ENCODE measurements around the gene LIMCH1.

Gene LIMCH1

GRCh38 chr4:41656106-41656505 is 118.1 kb downstream of the LIMCH1 start:
- Histone ChIP-seq H3K27me3 (ENCODE audit: control insufficient read depth in 1 of 2, insufficient read depth in 2 of 2, low read length in 2 of 2) (no peaks in the 10 kb centered on the region), H3K36me3 (ENCODE audit: control insufficient read depth in 2 of 2, insufficient read depth in 2 of 2, low read length in 2 of 2) (no peaks in the 10 kb centered on the region), H3K9ac (ENCODE audit: low read length in 2 of 2) (no peak overlapping the region), H3K9me3 (ENCODE audit: control insufficient read depth in 2 of 2, low read length in 2 of 2) (no peaks in the 10 kb centered on the region), H3K4me1 (ENCODE audit: control insufficient read depth, insufficient read depth, low read length) (peaks cover 4% of the 10 kb centered on the region), H3K27ac (ENCODE audit: low read length) (no peak overlapping the region), H3K4me3 (ENCODE audit: low read length in 2 of 2) (no peak overlapping the region)

- peaks cover 4% of the 10 kb centered on the region for H3K4me1 ChIP-seq (ENCODE audit: control insufficient read depth, insufficient read depth, low read length)
- H3K9ac ChIP-seq (ENCODE audit: low read length in 2 of 2) = no peak overlapping the region
- no peaks in the 10 kb centered on the region for H3K36me3 ChIP-seq (ENCODE audit: control insufficient read depth in 2 of 2, insufficient read depth in 2 of 2, low read length in 2 of 2)
- no peaks in the 10 kb centered on the region for H3K27me3 ChIP-seq (ENCODE audit: control insufficient read depth in 1 of 2, insufficient read depth in 2 of 2, low read length in 2 of 2)
- no peak overlapping the region for H3K4me3 ChIP-seq (ENCODE audit: low read length in 2 of 2)
- H3K9me3 ChIP-seq (ENCODE audit: control insufficient read depth in 2 of 2, low read length in 2 of 2) = no peaks in the 10 kb centered on the region
- H3K27ac ChIP-seq (ENCODE audit: low read length) = no peak overlapping the region
Measured at GRCh38 chr4:41656572-41657520, 118.9 kb downstream of the LIMCH1 start.

- Histone ChIP-seq H3K36me3 (ENCODE audit: control insufficient read depth in 2 of 2, insufficient read depth in 2 of 2, low read length in 2 of 2) (no peaks in the 10 kb centered on the region), H3K27ac (ENCODE audit: low read length) (no peak overlapping the region), H3K27me3 (ENCODE audit: control insufficient read depth in 1 of 2, insufficient read depth in 2 of 2, low read length in 2 of 2) (no peaks in the 10 kb centered on the region), H3K9ac (ENCODE audit: low read length in 2 of 2) (no peak overlapping the region), H3K4me3 (ENCODE audit: low read length in 2 of 2) (no peak overlapping the region), H3K9me3 (ENCODE audit: control insufficient read depth in 2 of 2, low read length in 2 of 2) (no peaks in the 10 kb centered on the region), H3K4me1 (ENCODE audit: control insufficient read depth, insufficient read depth, low read length) (peaks cover 4% of the 10 kb centered on the region)
Measured at GRCh38 chr4:41657561-41657960, 119.6 kb downstream of the LIMCH1 start.

- H3K27me3 ChIP-seq (ENCODE audit: control insufficient read depth in 1 of 2, insufficient read depth in 2 of 2, low read length in 2 of 2) = no peaks in the 10 kb centered on the region
- no peak overlapping the region for H3K27ac ChIP-seq (ENCODE audit: low read length)
- H3K9me3 ChIP-seq (ENCODE audit: control insufficient read depth in 2 of 2, low read length in 2 of 2) = no peaks in the 10 kb centered on the region
- H3K4me3 ChIP-seq (ENCODE audit: low read length in 2 of 2) = no peak overlapping the region
- H3K4me1 ChIP-seq (ENCODE audit: control insufficient read depth, insufficient read depth, low read length) = peaks cover 4% of the 10 kb centered on the region
- H3K36me3 ChIP-seq (ENCODE audit: control insufficient read depth in 2 of 2, insufficient read depth in 2 of 2, low read length in 2 of 2) = no peaks in the 10 kb centered on the region
- H3K9ac ChIP-seq (ENCODE audit: low read length in 2 of 2) = no peak overlapping the region
Measured at GRCh38 chr4:41658163-41658562, 120.2 kb downstream of the LIMCH1 start.

GRCh38 chr4:41660352-41660751 is 122.4 kb downstream of the LIMCH1 start:
- Histone ChIP-seq H3K4me1 (ENCODE audit: control insufficient read depth, insufficient read depth, low read length) (peaks cover 4% of the 10 kb centered on the region), H3K36me3 (ENCODE audit: control insufficient read depth in 2 of 2, insufficient read depth in 2 of 2, low read length in 2 of 2) (no peaks in the 10 kb centered on the region), H3K27me3 (ENCODE audit: control insufficient read depth in 1 of 2, insufficient read depth in 2 of 2, low read length in 2 of 2) (no peaks in the 10 kb centered on the region), H3K9ac (ENCODE audit: low read length in 2 of 2) (no peak overlapping the region), H3K27ac (ENCODE audit: low read length) (no peak overlapping the region), H3K4me3 (ENCODE audit: low read length in 2 of 2) (no peak overlapping the region), H3K9me3 (ENCODE audit: control insufficient read depth in 2 of 2, low read length in 2 of 2) (no peaks in the 10 kb centered on the region)

- Histone ChIP-seq H3K27ac (ENCODE audit: low read length) (no peak overlapping the region), H3K4me3 (ENCODE audit: low read length in 2 of 2) (no peak overlapping the region), H3K9me3 (ENCODE audit: control insufficient read depth in 2 of 2, low read length in 2 of 2) (no peaks in the 10 kb centered on the region), H3K27me3 (ENCODE audit: control insufficient read depth in 1 of 2, insufficient read depth in 2 of 2, low read length in 2 of 2) (no peaks in the 10 kb centered on the region), H3K36me3 (ENCODE audit: control insufficient read depth in 2 of 2, insufficient read depth in 2 of 2, low read length in 2 of 2) (no peaks in the 10 kb centered on the region), H3K4me1 (ENCODE audit: control insufficient read depth, insufficient read depth, low read length) (peaks cover 4% of the 10 kb centered on the region), H3K9ac (ENCODE audit: low read length in 2 of 2) (no peak overlapping the region)
Measured at GRCh38 chr4:41661442-41662076, 123.6 kb downstream of the LIMCH1 start.

GRCh38 chr4:41665636-41666207 is 127.8 kb downstream of the LIMCH1 start:
- Histone ChIP-seq H3K4me1 (ENCODE audit: control insufficient read depth, insufficient read depth, low read length) (no peaks in the 10 kb centered on the region), H3K9me3 (ENCODE audit: control insufficient read depth in 2 of 2, low read length in 2 of 2) (no peaks in the 10 kb centered on the region), H3K27ac (ENCODE audit: low read length) (no peak overlapping the region), H3K9ac (ENCODE audit: low read length in 2 of 2) (no peak overlapping the region), H3K4me3 (ENCODE audit: low read length in 2 of 2) (no peak overlapping the region), H3K27me3 (ENCODE audit: control insufficient read depth in 1 of 2, insufficient read depth in 2 of 2, low read length in 2 of 2) (no peaks in the 10 kb centered on the region), H3K36me3 (ENCODE audit: control insufficient read depth in 2 of 2, insufficient read depth in 2 of 2, low read length in 2 of 2) (no peaks in the 10 kb centered on the region)

GRCh38 chr4:41668024-41668423 is 130.1 kb downstream of the LIMCH1 start:
- H3K27me3 ChIP-seq (ENCODE audit: control insufficient read depth in 1 of 2, insufficient read depth in 2 of 2, low read length in 2 of 2) = no peaks in the 10 kb centered on the region
- H3K4me1 ChIP-seq (ENCODE audit: control insufficient read depth, insufficient read depth, low read length) = no peaks in the 10 kb centered on the region
- no peak overlapping the region for H3K9ac ChIP-seq (ENCODE audit: low read length in 2 of 2)
- H3K27ac ChIP-seq (ENCODE audit: low read length) = no peak overlapping the region
- H3K36me3 ChIP-seq (ENCODE audit: control insufficient read depth in 2 of 2, insufficient read depth in 2 of 2, low read length in 2 of 2) = no peaks in the 10 kb centered on the region
- no peaks in the 10 kb centered on the region for H3K9me3 ChIP-seq (ENCODE audit: control insufficient read depth in 2 of 2, low read length in 2 of 2)
- H3K4me3 ChIP-seq (ENCODE audit: low read length in 2 of 2) = no peak overlapping the region

GRCh38 chr4:41670530-41670929 is 132.6 kb downstream of the LIMCH1 start:
- Histone ChIP-seq H3K27ac (ENCODE audit: low read length) (no peak overlapping the region), H3K4me3 (ENCODE audit: low read length in 2 of 2) (no peak overlapping the region), H3K4me1 (ENCODE audit: control insufficient read depth, insufficient read depth, low read length) (no peaks in the 10 kb centered on the region), H3K9me3 (ENCODE audit: control insufficient read depth in 2 of 2, low read length in 2 of 2) (no peaks in the 10 kb centered on the region), H3K9ac (ENCODE audit: low read length in 2 of 2) (no peak overlapping the region), H3K36me3 (ENCODE audit: control insufficient read depth in 2 of 2, insufficient read depth in 2 of 2, low read length in 2 of 2) (no peaks in the 10 kb centered on the region), H3K27me3 (ENCODE audit: control insufficient read depth in 1 of 2, insufficient read depth in 2 of 2, low read length in 2 of 2) (no peaks in the 10 kb centered on the region)

- Histone ChIP-seq H3K27ac (ENCODE audit: low read length) (no peak overlapping the region), H3K9me3 (ENCODE audit: control insufficient read depth in 2 of 2, low read length in 2 of 2) (no peaks in the 10 kb centered on the region), H3K4me3 (ENCODE audit: low read length in 2 of 2) (no peak overlapping the region), H3K4me1 (ENCODE audit: control insufficient read depth, insufficient read depth, low read length) (no peaks in the 10 kb centered on the region), H3K27me3 (ENCODE audit: control insufficient read depth in 1 of 2, insufficient read depth in 2 of 2, low read length in 2 of 2) (no peaks in the 10 kb centered on the region), H3K9ac (ENCODE audit: low read length in 2 of 2) (no peak overlapping the region), H3K36me3 (ENCODE audit: control insufficient read depth in 2 of 2, insufficient read depth in 2 of 2, low read length in 2 of 2) (no peaks in the 10 kb centered on the region)
Measured at GRCh38 chr4:41670982-41671381, 133.0 kb downstream of the LIMCH1 start.

All from stomach smooth muscle (tissue), 2 donors.